DMS153 (cell line): ENCODE results near the gene BLOC1S3.

Experiments
- DNase-seq: peaks from one replicate; lab custom pipeline; 2025; lab: John Stamatoyannopoulos, UW

The BLOC1S3 gene

GRCh38 chr19:45146251-45146650, 32.3 kb upstream of the BLOC1S3 start:
- DNase-seq = no peak

- no peak for DNase-seq
These were observed 31.8 kb upstream of the BLOC1S3 start for GRCh38 chr19:45146741-45147205.

DNA sequence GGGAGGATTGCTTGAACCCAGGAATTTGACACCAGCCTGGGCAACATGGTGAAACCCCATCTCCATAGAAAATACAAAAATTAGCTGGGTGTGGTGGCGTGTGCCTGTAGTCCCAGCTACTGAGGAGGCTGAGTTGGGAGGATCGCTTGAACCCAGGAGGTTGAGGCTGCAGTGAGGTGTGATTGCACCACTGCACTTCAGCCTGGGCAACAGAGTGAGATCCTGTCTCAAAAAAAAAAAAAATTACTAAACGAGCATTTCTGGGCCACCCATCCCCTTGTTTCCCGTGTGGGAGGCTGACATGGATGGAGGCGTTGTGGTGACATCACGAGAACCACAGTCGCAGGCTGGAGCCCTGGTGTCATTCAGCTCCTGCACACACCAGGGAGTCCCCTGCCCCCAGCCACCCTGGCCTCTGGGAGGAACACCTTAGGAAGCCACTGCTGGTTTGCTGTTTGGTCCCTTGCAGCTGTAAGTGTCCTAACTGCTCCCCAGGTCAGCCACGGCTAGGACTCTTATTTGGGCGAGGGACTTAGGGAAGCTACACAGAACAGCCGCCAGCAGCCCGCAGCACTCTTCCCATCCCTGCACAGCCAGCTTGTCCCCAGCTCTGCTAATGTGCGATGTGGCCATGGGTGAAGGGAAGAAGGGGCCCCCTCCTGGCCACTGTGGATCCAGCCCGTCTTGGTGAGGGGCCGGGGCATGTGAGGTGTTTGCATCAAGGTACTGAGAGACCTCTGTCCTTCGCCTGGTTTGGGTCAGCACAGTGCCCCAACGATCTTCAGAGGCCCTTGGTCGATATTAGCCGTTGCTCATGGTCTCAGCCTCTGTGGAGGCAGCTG, 30.5 kb upstream of the BLOC1S3 start:
- no peak for DNase-seq

GRCh38 chr19:45149129-45149528, 29.5 kb upstream of the BLOC1S3 start:
- no peak for DNase-seq

DNA sequence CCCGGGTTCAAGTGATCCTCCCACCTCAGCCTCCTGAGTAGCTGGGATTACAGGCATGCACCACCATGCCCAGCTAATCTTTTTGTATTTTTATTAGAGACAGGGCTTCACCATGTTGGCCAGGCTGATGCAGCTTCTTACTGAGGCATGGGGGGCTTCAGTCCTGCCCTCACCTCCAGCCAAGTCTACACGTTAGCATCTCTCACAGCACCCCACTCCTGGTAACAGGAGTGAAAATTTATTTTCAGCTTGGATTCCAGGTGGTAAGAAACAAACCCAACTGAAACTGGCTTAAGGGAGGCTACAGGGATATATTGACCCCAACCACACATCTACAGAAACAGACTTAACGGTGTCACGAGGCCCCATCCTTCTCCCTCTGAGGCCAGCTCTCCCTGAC, 28.4 kb upstream of the BLOC1S3 start:
- DNase-seq = no peak

DNA sequence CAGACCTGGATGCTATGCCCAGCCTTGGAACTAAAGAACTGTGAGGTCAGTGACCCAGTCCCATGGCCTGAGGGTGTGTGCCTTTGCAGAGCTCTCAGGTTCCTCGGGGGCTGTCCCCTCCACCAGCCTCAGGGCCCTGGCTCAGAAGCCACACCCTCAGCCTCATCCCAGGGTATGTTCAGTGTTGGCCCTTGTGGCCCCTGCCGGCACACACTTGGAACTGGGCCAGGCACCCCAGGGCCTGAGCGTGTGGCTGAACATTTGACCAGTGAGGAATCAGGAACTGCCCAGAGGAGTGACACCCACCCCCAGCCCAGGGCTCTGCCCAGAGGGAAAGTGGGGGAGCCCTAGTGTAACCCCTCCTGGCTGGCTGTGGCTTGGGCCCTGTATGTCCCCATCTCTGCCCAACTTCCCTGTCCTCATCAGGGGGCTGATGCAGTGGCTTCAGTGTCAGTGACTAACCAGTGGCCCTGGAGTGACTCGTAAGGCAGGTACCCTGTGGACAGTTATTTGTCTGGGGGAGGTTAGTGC, 27.8 kb upstream of the BLOC1S3 start:
- DNase-seq = no peak

GRCh38 chr19:45151320-45151719, 27.3 kb upstream of the BLOC1S3 start:
- no peak for DNase-seq

GRCh38 chr19:45151821-45152503, 26.6 kb upstream of the BLOC1S3 start:
- no peak for DNase-seq

- DNase-seq = peak; percentile 23
These were observed 25.9 kb upstream of the BLOC1S3 start for GRCh38 chr19:45152504-45153338.

DNA sequence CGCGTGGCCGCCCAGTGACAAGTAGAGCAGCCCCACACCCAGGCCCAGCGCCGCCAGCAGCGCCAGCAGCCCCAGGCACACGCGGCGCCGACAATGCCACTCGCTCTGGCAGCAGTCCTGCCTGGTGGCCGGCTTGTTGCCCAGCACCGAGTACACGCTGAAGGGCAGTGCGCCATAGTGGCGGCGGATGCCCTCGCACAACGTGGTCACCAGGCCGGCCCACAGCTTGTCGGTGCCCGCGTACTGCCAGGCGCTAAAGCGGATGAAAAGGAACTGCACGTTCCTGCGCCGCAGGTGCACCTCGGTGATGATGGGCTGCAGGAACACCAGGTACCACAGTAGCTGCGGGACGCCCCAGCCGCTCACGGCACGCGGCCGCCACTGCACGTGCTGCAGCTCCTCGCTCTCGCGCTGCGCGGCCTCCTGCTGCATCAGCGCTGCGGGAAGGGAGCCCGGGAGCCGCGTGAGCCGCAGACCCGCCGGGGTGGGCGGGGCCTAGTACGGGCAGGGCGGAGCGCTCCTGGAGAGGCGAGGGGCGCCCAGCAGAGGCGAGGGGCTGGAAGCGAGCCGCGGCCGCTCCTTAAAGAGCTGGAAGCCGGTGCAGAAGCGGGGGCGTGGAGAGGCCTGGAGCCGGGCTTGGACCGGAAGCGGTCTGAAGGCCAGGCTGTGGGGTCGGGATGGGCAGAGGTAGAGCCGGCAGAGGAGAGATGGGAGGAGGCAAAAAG, 25.1 kb upstream of the BLOC1S3 start:
- DNase-seq = no peak

DNA sequence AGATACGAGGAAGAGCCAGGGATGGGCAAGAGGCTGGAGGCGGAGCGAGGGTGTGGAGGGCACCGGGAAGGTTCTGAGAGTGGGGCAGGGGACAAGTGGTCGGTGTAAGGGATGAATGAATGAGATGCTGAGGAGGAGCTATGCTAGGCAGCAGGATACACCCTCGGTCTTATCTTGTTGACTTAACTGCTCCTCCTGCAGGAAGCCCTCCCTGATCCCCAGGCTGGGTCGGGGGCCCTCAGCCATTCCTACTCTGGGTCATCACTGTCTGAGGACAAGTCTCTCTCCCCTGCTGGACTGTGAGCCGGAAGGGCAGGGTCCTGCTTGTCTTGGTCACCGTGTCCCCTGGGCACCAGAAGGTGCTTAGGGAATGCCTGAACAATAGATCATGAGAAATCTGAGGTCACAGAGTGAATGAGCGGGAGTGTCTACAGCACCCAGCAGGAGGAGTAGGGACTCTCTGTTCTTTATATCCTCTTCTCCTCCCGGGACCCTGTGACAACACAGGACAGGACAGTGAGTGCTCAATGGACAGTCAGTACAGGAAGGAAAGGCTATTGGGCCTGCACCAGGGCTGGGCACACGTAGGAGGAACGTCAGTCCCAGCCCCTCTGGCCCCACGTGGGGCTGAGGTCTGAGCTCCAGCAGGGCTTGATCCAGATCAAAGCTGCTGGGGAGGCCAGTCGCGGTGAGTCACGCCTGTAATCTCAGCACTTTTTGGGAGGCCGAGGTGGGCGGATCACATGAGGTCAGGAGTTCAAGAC, 24.3 kb upstream of the BLOC1S3 start:
- DNase-seq = no peak

- DNase-seq = no peak
These were observed 22.5 kb upstream of the BLOC1S3 start for GRCh38 chr19:45156011-45156630.

GRCh38 chr19:45156751-45157150, 21.8 kb upstream of the BLOC1S3 start:
- no peak for DNase-seq

- no peak for DNase-seq
These were observed 19.9 kb upstream of the BLOC1S3 start for GRCh38 chr19:45158503-45159209.

DNA sequence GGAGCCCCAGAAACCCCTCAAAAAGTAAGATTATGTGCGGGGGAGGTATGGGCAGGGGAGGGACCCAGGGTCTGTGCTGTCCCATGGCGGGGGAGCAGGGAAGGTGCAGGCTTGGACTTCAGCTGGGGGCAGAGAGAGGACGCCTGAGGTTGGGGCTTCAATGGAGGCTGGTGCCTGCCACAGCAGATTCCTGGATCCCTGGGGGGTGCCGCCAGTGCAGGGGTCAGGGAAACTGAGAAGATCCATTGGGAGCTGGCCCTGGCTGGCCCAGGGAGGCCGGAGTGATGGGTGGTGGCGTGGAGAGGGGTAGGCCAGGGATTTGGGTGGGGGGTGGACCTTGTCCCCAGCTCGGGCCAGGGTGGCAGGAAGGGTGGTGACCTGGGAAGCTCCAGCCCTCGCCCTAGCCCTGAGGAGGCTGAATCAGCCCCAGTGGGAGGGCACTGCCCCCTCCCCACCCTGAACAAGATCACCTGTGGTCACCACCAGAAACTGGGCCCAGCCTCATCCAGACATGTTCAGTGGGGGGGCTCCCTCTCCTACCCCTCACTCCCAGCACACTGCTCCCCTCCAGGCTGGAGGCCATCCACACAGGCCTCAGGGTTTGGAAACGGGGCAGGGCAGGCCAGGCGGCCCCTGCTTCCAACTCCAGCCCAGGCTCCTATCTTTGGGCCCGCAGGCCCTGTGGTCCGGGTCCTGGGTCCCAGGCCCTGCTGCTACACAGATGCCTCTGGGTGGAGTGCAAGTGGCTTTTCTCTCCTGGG, 19.2 kb upstream of the BLOC1S3 start:
- no peak for DNase-seq

DNA sequence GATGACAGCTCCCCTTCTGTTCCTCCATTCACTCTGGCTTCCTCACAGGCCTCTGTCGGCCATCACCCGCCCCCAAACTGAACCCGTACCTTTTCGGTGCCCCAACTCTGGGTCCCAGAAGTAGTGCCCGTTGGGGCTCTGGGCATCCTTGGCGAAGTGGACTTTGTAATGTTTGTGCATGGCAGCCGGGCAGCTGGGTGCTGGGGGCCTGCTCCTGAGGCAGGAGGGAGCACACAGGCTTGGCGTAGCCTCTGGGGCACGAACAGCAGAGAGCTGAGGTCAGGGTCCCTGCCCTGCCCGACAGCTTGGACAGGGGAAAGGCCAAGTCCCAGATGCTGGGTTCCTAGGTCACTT, 18.6 kb upstream of the BLOC1S3 start:
- no peak for DNase-seq

DNA sequence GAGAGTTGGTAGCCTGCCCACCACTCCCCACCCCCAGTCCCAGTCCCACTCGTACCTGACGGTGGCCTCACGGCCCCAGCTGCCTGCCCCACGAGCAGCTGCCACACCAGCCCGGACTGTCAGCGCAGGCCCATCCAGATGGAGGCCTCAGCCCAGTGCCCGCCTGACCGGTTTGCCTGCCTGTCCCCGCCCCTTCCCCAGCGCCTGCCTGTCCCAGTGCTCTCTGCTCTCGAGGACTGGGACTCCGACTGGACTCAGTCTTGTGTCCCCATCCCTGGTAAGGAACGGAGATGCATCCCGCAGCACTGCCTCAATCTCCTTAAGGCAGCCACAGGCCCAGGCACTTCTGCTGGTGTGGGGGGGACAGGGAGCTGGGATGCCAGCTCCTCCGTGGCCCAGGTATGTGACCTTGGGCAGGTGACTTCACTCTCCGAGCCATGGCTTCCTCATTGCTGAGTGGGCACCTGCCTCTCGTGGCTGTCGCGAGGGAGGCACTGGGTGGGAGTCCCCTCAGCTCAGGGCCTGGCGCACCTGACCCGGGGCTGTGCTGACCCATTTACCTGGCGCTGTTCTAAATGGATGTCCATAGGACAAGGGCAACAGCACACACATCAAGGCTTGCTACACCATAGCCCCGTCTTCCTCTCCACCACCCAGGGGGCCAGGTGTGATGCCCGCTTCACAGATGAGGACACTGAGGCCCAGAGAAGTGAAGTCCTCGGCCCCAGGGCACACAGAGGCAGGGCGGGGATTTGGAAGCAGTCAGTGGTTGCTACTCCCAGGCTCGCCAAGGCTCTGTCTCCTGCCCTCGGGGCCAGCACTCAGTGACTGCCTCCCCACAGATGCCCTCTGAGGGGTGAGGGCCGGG, 17.5 kb upstream of the BLOC1S3 start, which contains the start of gene NKPD1:
Gene NKPD1 (minus strand): TSS at position 113 of the 868 bp plus-strand sequence. CDS start 832 bp downstream, outside the sequence.
- DNase-seq = peak; percentile 11
